H9 (cell line): ENCODE results near the gene GRIA2. TPM values are rescaled to one million over a fixed set of nuclear protein-coding genes. Genes with fewer than 3 reads are reported as not detected.

Source experiments
- DNase-seq: peaks from one replicate; pipeline ENCODE4 v3.0.0-alpha.2; 2017
- H2AFZ ChIP-seq: one replicate; pipeline ENCODE4 v1.6.1; 2013; ENCODE audit warnings: mild to moderate bottlenecking, low read length, control low read depth, moderate library complexity
- H2AK5ac ChIP-seq: 2 replicates; pipeline ENCODE4 v1.6.1; 2013; ENCODE audit warnings: low read length, control low read depth, mixed read lengths; ENCODE audit not compliant: insufficient read length
- H2BK120ac ChIP-seq: one replicate; pipeline ENCODE4 v1.6.1; 2013; ENCODE audit warnings: low read depth, mild to moderate bottlenecking, low read length, control low read depth, inconsistent platforms; ENCODE audit not compliant: poor library complexity, severe bottlenecking
- H2BK12ac ChIP-seq: 2 replicates; pipeline ENCODE4 v1.6.1; 2013; ENCODE audit warnings: low read length, control low read depth, mixed read lengths, low read depth; ENCODE audit not compliant: insufficient read length
- H2BK15ac ChIP-seq: 2 replicates; pipeline ENCODE4 v1.6.1; 2013; ENCODE audit warnings: low read depth, low read length, control low read depth
- H2BK20ac ChIP-seq: one replicate; pipeline ENCODE4 v1.6.1; 2013; ENCODE audit warnings: low read depth, mild to moderate bottlenecking, low read length, control low read depth, inconsistent platforms; ENCODE audit not compliant: poor library complexity, severe bottlenecking
- H2BK5ac ChIP-seq: 2 replicates; pipeline ENCODE4 v1.6.1; 2013; ENCODE audit warnings: low read length, control low read depth, mixed read lengths; ENCODE audit not compliant: insufficient read length
- H3K14ac ChIP-seq: 2 replicates; pipeline ENCODE4 v1.6.1; 2013; ENCODE audit warnings: low read length, control low read depth; ENCODE audit not compliant: insufficient read depth
- H3K18ac ChIP-seq: 2 replicates; pipeline ENCODE4 v1.6.1; 2013; ENCODE audit warnings: low read depth, mild to moderate bottlenecking, mixed read lengths, low read length, control low read depth; ENCODE audit not compliant: insufficient read length
- H3K23ac ChIP-seq: 2 replicates; pipeline ENCODE4 v1.6.1; 2013; ENCODE audit warnings: low read length, control low read depth, mixed read lengths, low read depth; ENCODE audit not compliant: insufficient read length
- H3K23me2 ChIP-seq: 2 replicates; pipeline ENCODE4 v1.6.1; 2013; ENCODE audit warnings: low read depth, mild to moderate bottlenecking, mixed read lengths, low read length, control low read depth; ENCODE audit not compliant: insufficient read length, poor library complexity, severe bottlenecking
- H3K27ac ChIP-seq: 2 replicates; pipeline ENCODE4 v1.5.1; 2013; ENCODE audit warnings: low read length, control low read depth, mixed read lengths, low read depth; ENCODE audit not compliant: insufficient read length
- H3K27me3 ChIP-seq: 2 replicates; pipeline ENCODE4 v1.6.1; 2013; ENCODE audit warnings: low read length, control low read depth, inconsistent platforms; ENCODE audit not compliant: insufficient read depth
- H3K4ac ChIP-seq: 2 replicates; pipeline ENCODE4 v1.6.1; 2013; ENCODE audit warnings: low read depth, mild to moderate bottlenecking, control low read depth, inconsistent platforms, low read length, moderate library complexity
- H3K4me1 ChIP-seq: 2 replicates; pipeline ENCODE4 v1.6.1; 2013; ENCODE audit warnings: low read length, control low read depth, inconsistent platforms; ENCODE audit not compliant: insufficient read depth
- H3K4me2 ChIP-seq: 2 replicates; pipeline ENCODE4 v1.6.1; 2013; ENCODE audit warnings: low read length, control low read depth, mixed read lengths; ENCODE audit not compliant: insufficient read length, insufficient read depth
- H3K56ac ChIP-seq: 2 replicates; pipeline ENCODE4 v1.6.1; 2013; ENCODE audit warnings: low read depth, mild to moderate bottlenecking, mixed read lengths, low read length, control low read depth; ENCODE audit not compliant: insufficient read length
- H3K79me1 ChIP-seq: 2 replicates; pipeline ENCODE4 v1.6.1; 2013; ENCODE audit warnings: low read depth, mild to moderate bottlenecking, moderate library complexity, low read length, control low read depth, inconsistent platforms; ENCODE audit not compliant: insufficient read depth, poor library complexity, severe bottlenecking
- H3K79me2 ChIP-seq: 2 replicates; pipeline ENCODE4 v1.6.1; 2013; ENCODE audit warnings: low read length, control low read depth, inconsistent platforms; ENCODE audit not compliant: insufficient read depth
- H3K9ac ChIP-seq: 2 replicates; pipeline ENCODE4 v1.6.1; 2013; ENCODE audit warnings: low read length, control low read depth, mixed read lengths; ENCODE audit not compliant: insufficient read length; ENCODE audit errors: extremely low read depth
- H3K9me3 ChIP-seq: one replicate; pipeline ENCODE4 v1.6.1; 2013; ENCODE audit warnings: low read depth, low read length, inconsistent platforms; ENCODE audit not compliant: control insufficient read depth
- H3T11ph ChIP-seq: one replicate; pipeline ENCODE4 v1.6.1; 2013; ENCODE audit warnings: mild to moderate bottlenecking, low read length, control low read depth, inconsistent platforms
- H4K20me1 ChIP-seq: one replicate; pipeline ENCODE4 v1.6.1; 2013; ENCODE audit not compliant: control insufficient read depth, insufficient read length, insufficient read depth
- H4K5ac ChIP-seq: 2 replicates; pipeline ENCODE4 v1.6.1; 2013; ENCODE audit warnings: low read depth, mild to moderate bottlenecking, mixed read lengths, low read length, control low read depth; ENCODE audit not compliant: insufficient read length
- H4K8ac ChIP-seq: replicated peaks from 2 replicates; pipeline ENCODE4 v1.6.1; 2013; ENCODE audit warnings: low read length, control low read depth, mixed read lengths, low read depth; ENCODE audit not compliant: insufficient read length
- H4K91ac ChIP-seq: 2 replicates; pipeline ENCODE4 v1.6.1; 2013; ENCODE audit warnings: low read depth, mild to moderate bottlenecking, moderate library complexity, mixed read lengths, low read length, control low read depth; ENCODE audit not compliant: insufficient read length
- H3K27ac Mint-ChIP-seq, 3 experiments: 2 replicates in 2 of 3; 3 replicates in 1 of 3; pipeline ENCODE4 v1.8.0; 2020 to 2021; ENCODE audit warnings: mixed read lengths in 3 of 3, mild to moderate bottlenecking in 1 of 3, moderate library complexity in 1 of 3
- H3K27me3 Mint-ChIP-seq: 2 replicates; pipeline ENCODE4 v1.8.0; 2021; ENCODE audit warnings: low read depth, mild to moderate bottlenecking, moderate library complexity, mixed read lengths
- H3K36me3 Mint-ChIP-seq, 3 experiments: 2 replicates in 2 of 3; 3 replicates in 1 of 3; pipeline ENCODE4 v1.8.0; 2020 to 2021; ENCODE audit warnings: low read depth in 3 of 3, mixed read lengths in 3 of 3; ENCODE audit not compliant: insufficient read depth in 1 of 3
- H3K4me1 Mint-ChIP-seq, 2 experiments: 2 replicates each; pipeline ENCODE4 v1.8.0; 2020; ENCODE audit warnings: mixed read lengths in 2 of 2
- H3K4me3 Mint-ChIP-seq, 2 experiments: 2 replicates in 1 of 2; 3 replicates in 1 of 2; pipeline ENCODE4 v1.8.0; 2020 to 2021; ENCODE audit warnings: mild to moderate bottlenecking in 2 of 2, mixed read lengths in 2 of 2, moderate library complexity in 1 of 2
- H3K9me3 Mint-ChIP-seq, 2 experiments: 2 replicates in 1 of 2; 3 replicates in 1 of 2; pipeline ENCODE4 v1.8.0; 2020; ENCODE audit warnings: mild to moderate bottlenecking in 2 of 2, mixed read lengths in 2 of 2, moderate library complexity in 1 of 2
- total RNA-seq: library from RNA; stranded (reverse); gene quantifications from 2 replicates; pipeline ENCODE4 v1.2.1, GENCODE V29; 2021
- TF ChIP-seq, protein P1 (sequence below): fragments of 200-600 bp; sonication (generic); conservative IDR thresholded peaks from 3 replicates; pipeline ENCODE4 v1.8.0; 2021; ENCODE audit warnings: antibody characterized with exemption, mild to moderate bottlenecking

GRIA2 gene
- total RNA-seq, 1 experiment from 2014 or later: not detected

DNA sequence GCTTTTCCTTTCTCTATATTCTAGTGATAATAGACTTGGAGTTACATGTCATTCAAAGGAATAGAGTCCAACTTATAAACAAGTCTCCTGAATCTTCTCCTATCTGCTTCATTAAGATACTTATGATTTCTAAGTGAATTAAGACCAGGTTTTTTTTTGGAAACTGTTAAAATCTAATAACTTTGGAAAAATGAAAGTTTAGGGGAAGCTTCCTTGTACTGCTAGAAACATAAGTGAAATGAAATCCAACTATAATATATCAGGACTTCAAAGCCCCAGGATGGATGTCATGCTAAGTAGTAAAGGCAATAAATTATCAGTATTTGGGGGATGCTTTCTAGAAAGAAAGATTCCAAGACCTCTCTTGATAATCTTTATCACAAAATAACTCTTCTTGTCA, 24.8 kb downstream of the GRIA2 start:
- Histone ChIP-seq H3T11ph (no peak overlapping the region), H2BK15ac (no peak overlapping the region), H2BK120ac (no peak overlapping the region), H2AK5ac (no peak overlapping the region), H3K27ac (no peak overlapping the region), H2BK20ac (no peak overlapping the region), H3K56ac (no peak overlapping the region), H3K4ac (no peak overlapping the region), H4K8ac (no peak overlapping the region), H3K23me2 (no peaks in the 10 kb centered on the region), H2BK12ac (no peak overlapping the region), H3K27me3 (no peaks in the 10 kb centered on the region), H3K9ac (no peak overlapping the region), H4K91ac (no peak overlapping the region), H3K4me1 (no peaks in the 10 kb centered on the region), H3K79me1 (no peaks in the 10 kb centered on the region), H3K14ac (no peak overlapping the region), H3K9me3 (no peaks in the 10 kb centered on the region), H4K20me1 (no peaks in the 10 kb centered on the region), H3K23ac (no peak overlapping the region), H3K4me2 (no peak overlapping the region), H2BK5ac (no peak overlapping the region), H3K79me2 (no peaks in the 10 kb centered on the region), H3K18ac (no peak overlapping the region), H2AFZ (no peak overlapping the region), H4K5ac (no peak overlapping the region)
- DNase-seq: no peak
- H3K9me3 Mint-ChIP-seq: no peaks in the 10 kb centered on the region
- peaks cover 6 to 9% of the 10 kb centered on the region in 2 experiments for H3K4me1 Mint-ChIP-seq
- no peaks in the 10 kb centered on the region; the same call in 1 of the 2 replicates for H3K27me3 Mint-ChIP-seq
- H3K36me3 Mint-ChIP-seq: no peaks in the 10 kb centered on the region
- no peak overlapping the region for H3K27ac Mint-ChIP-seq
- TF ChIP-seq, protein P1, sequence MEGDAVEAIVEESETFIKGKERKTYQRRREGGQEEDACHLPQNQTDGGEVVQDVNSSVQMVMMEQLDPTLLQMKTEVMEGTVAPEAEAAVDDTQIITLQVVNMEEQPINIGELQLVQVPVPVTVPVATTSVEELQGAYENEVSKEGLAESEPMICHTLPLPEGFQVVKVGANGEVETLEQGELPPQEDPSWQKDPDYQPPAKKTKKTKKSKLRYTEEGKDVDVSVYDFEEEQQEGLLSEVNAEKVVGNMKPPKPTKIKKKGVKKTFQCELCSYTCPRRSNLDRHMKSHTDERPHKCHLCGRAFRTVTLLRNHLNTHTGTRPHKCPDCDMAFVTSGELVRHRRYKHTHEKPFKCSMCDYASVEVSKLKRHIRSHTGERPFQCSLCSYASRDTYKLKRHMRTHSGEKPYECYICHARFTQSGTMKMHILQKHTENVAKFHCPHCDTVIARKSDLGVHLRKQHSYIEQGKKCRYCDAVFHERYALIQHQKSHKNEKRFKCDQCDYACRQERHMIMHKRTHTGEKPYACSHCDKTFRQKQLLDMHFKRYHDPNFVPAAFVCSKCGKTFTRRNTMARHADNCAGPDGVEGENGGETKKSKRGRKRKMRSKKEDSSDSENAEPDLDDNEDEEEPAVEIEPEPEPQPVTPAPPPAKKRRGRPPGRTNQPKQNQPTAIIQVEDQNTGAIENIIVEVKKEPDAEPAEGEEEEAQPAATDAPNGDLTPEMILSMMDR: no peak
- H3K4me3 Mint-ChIP-seq: no peak overlapping the region
